H7 (cell line): ENCODE data around the gene CHST15. TPM values are rescaled to one million over a fixed set of nuclear protein-coding genes. Genes with fewer than 3 reads are reported as not detected.
"Not testable (repeated sequence)": the region's sequence is repeated elsewhere in the genome, so short reads cannot be mapped to it uniquely, and the experiment has no call there.

Source experiments
- DNase-seq: peaks from one replicate; pipeline ENCODE4 v3.0.0; 2012
- H3K27me3 ChIP-seq: 2 replicates; pipeline ENCODE4 v1.6.0; 2011; ENCODE audit warnings: mild to moderate bottlenecking, low read length; ENCODE audit not compliant: control insufficient read depth, insufficient read depth
- H3K36me3 ChIP-seq: replicated peaks from 2 replicates; pipeline ENCODE4 v1.5.1; 2011; ENCODE audit warnings: low read length; ENCODE audit not compliant: control insufficient read depth, insufficient read depth
- H3K4me3 ChIP-seq: 2 replicates; pipeline ENCODE4 v1.5.1; 2011; ENCODE audit warnings: low read depth, mild to moderate bottlenecking, control low read depth, low read length, moderate library complexity; ENCODE audit not compliant: insufficient read depth
- total RNA-seq: library from RNA; depleted of rRNA; stranded (reverse); fragments of >200 nt; shearing (Covaris generic); gene quantifications from 2 replicates; pipeline ENCODE4 v1.2.3, GENCODE V29; 2014

Gene CHST15
- total RNA-seq, 1 experiment from 2014 or later, result 18.4 TPM

GRCh38 chr10:124116771-124117510, 23.5 kb upstream of the CHST15 start:
- DNase-seq, result no peak
- no peaks in the 10 kb centered on the region for H3K36me3 ChIP-seq
- H3K27me3 ChIP-seq, result no peaks in the 10 kb centered on the region
- no peak overlapping the region for H3K4me3 ChIP-seq

GRCh38 chr10:124114696-124115095, 21.3 kb upstream of the CHST15 start:
- Histone ChIP-seq H3K27me3 (no peaks in the 10 kb centered on the region), H3K4me3 (no peak overlapping the region), H3K36me3 (no peaks in the 10 kb centered on the region)
- no peak for DNase-seq

- Histone ChIP-seq H3K36me3 (no peaks in the 10 kb centered on the region), H3K27me3 (no peaks in the 10 kb centered on the region), H3K4me3 (no peak overlapping the region)
- no peak for DNase-seq
Observed at GRCh38 chr10:124112891-124113580, 19.6 kb upstream of the CHST15 start.

- Histone ChIP-seq H3K27me3 (no peaks in the 10 kb centered on the region), H3K36me3 (no peaks in the 10 kb centered on the region), H3K4me3 (no peak overlapping the region)
- no peak for DNase-seq
Observed at GRCh38 chr10:124110882-124111281, 17.5 kb upstream of the CHST15 start.

DNA sequence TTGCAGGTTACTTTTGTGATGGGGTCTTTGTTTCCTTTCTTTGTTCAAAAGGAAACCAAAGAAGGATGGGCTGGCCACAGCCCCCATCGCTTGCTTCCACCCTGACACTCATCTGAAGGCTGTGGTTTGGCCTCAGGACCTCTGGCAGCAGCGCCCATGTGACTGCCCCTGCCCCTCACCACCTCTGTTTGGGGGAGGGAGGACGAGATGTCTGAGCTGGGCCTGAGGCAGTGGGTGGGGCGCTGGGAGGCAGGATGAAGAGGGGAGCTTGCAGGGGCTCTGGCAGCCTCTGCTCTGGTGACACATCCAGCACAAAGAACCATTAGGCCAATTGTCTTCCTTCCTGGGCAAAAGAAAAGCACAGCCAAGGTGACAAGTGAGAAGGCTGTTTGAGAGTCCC, 15.9 kb upstream of the CHST15 start:
- no peak overlapping the region for H3K4me3 ChIP-seq
- H3K27me3 ChIP-seq, result no peaks in the 10 kb centered on the region
- no peak for DNase-seq
- H3K36me3 ChIP-seq, result no peaks in the 10 kb centered on the region

GRCh38 chr10:124107072-124107471, 13.7 kb upstream of the CHST15 start:
- no peak for DNase-seq
- no peaks in the 10 kb centered on the region for H3K36me3 ChIP-seq

DNA sequence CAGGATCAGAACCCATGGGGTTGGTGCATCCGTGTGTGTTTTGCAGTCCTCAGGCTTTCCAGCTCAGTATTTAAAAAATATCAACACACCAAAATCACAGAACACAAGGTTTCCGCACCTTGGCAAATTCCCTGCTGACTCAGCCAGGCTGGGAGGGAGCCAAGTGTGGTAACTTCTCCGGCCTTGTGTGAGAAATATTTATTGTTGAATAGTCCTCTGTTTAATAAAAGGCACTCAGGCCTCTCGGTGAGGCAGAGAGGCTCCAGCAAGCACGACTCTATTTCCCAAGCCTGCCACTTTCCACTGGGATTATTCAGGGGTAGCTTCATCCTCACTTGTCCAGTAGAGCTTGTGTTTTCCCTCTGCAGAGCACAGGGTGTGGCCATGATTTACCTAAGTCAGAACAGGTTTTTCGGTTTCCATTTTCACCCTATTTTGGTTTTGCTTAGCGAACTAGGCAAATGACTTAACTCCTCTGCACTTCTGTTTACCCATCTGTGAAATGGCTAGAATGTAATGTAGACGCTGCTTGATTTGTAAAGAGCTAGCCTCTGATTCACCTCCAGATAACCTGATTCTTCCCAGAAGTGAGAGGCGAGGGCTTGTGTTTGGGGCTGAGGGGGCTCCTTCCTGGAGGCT, 13.0 kb upstream of the CHST15 start:
- no peaks in the 10 kb centered on the region for H3K27me3 ChIP-seq
- H3K4me3 ChIP-seq, result no peak overlapping the region
- DNase-seq, result no peak
- H3K36me3 ChIP-seq, result no peaks in the 10 kb centered on the region

More at GRCh38 chr10:124107072-124107471, 13.7 kb upstream of the CHST15 start:
- Histone ChIP-seq H3K4me3 (no peak overlapping the region), H3K27me3 (no peaks in the 10 kb centered on the region)

GRCh38 chr10:124105594-124105993, 12.2 kb upstream of the CHST15 start:
- no peak overlapping the region for H3K4me3 ChIP-seq
- H3K36me3 ChIP-seq, result no peaks in the 10 kb centered on the region
- no peak for DNase-seq
- no peaks in the 10 kb centered on the region for H3K27me3 ChIP-seq

DNA sequence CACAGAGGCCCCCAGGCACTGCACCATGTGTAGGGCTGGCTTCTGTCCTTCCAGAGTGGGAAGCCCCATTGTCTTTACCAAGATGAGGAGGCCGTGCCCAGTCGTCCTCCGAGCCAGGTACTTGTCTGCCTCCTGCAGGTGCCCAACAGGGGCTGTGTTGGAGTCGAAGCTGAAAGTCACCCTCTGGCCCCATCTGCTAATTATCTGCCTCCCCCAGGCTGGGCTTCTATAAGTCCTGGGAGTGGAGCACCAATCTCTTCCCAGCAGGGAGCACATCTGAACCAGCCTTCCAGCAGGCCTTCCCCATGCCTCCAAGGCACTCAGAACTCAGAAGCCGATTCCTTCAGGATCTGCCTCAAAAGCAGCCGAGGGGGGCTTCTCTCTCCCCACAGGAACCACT, 11.6 kb upstream of the CHST15 start:
- H3K4me3 ChIP-seq, result no peak overlapping the region

GRCh38 chr10:124104011-124104627, 10.7 kb upstream of the CHST15 start:
- no peaks in the 10 kb centered on the region for H3K27me3 ChIP-seq
- H3K36me3 ChIP-seq, result no peaks in the 10 kb centered on the region
- DNase-seq, result no peak
- no peak overlapping the region for H3K4me3 ChIP-seq

More for the DNA sequence above, 11.6 kb upstream of the CHST15 start:
- Histone ChIP-seq H3K36me3 (no peaks in the 10 kb centered on the region), H3K27me3 (no peaks in the 10 kb centered on the region)
- DNase-seq, result no peak

DNA sequence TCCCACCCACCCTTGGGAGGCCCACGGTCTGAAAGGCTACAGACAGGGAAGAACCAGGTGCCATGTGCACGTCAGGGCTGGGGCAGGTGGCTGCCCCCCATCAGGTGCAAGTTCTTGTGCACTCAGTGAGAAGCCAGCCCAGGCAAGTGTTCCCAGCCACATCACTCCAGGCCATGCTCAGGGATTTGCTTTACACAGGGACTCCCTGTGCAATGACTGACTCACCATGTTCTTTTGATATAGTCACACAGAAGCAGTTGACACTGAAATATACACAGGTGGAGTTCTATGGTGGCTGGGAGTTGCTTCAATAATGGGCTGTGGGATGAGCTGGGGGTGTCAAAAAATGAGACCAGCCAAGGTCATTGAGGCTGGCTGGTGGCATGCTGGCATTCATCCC, 8.0 kb upstream of the CHST15 start:
- no peaks in the 10 kb centered on the region; the same call in 1 of the 2 replicates for H3K27me3 ChIP-seq
- H3K36me3 ChIP-seq, result no peaks in the 10 kb centered on the region
- H3K4me3 ChIP-seq, result no peak overlapping the region
- no peak for DNase-seq

DNA sequence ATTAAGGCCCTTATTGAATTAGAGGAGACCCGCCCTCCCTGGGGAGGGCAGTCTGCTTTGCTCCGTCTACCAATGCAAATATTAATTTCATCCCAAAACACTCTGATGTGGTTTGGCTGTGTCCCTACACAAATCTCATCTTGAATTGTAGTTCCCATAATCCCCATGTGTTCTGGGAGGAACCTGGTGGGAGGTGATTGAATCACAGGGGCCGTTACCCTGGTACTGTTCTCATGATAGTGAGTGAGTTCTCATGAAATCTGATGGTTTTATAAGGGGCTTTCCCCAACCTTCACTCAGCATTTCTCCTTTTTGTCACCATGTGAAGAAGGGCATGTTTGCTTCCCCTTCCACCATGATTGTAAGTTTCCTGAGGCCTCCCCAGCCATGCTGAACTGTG, 7.3 kb upstream of the CHST15 start:
- not testable (repeated sequence) for DNase-seq, H3K4me3 ChIP-seq, H3K36me3 ChIP-seq, H3K27me3 ChIP-seq

GRCh38 chr10:124100124-124100523, 6.7 kb upstream of the CHST15 start:
- no peak for DNase-seq
- no peaks in the 10 kb centered on the region for H3K36me3 ChIP-seq
- H3K4me3 ChIP-seq, result no peak overlapping the region
- H3K27me3 ChIP-seq, result no peaks in the 10 kb centered on the region; the same call in 1 of the 2 replicates

DNA sequence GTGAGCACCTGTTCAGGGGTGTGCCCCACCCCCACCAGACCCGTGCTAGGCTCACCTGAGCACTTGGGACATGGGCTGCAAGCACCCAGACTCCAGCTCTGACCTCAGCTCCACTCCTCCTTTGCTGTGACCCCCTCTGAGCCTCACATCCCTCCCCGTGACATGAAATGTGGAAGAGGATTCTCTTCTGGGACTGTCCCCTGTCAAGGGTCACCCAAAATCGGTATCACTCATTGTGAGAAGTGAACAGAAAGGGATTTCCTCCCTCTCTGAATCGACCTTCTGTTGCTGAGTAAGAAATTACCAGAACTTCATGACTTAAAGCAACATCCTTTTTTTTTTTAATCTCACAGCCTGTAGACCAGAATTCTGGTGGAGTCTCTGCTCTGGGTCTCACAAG, 6.2 kb upstream of the CHST15 start:
- Histone ChIP-seq H3K36me3 (no peaks in the 10 kb centered on the region), H3K4me3 (no peak overlapping the region), H3K27me3 (no peaks in the 10 kb centered on the region; the same call in 1 of the 2 replicates)
- DNase-seq, result no peak
